Glomerular visceral epithelial cell (primary cell): Measurements from ENCODE around the gene ANKFN1.
"Not testable (repeated sequence)": the region's sequence is repeated elsewhere in the genome, so short reads cannot be mapped to it uniquely, and the experiment has no call there.

Experiments
- DNase-seq: peaks from one replicate; pipeline ENCODE4 v3.0.0-alpha.2; 2016; ENCODE audit errors: extremely low spot score

The ANKFN1 gene

GRCh38 chr17:56182081-56182480 lies 28.8 kb downstream of the ANKFN1 start:
- no peak for DNase-seq

GRCh38 chr17:56184650-56185049 lies 31.4 kb downstream of the ANKFN1 start:
- no peak for DNase-seq

- DNase-seq = no peak
Measured at GRCh38 chr17:56185491-56186221, 32.4 kb downstream of the ANKFN1 start.

- DNase-seq = no peak
Measured at GRCh38 chr17:56186222-56186786, 33.0 kb downstream of the ANKFN1 start.

- no peak for DNase-seq
Measured at GRCh38 chr17:56203430-56203829, 50.2 kb downstream of the ANKFN1 start.

- DNase-seq = no peak
Measured at GRCh38 chr17:56206351-56206750, 53.1 kb downstream of the ANKFN1 start.

GRCh38 chr17:56213031-56213430 lies 59.8 kb downstream of the ANKFN1 start:
- DNase-seq = no peak

GRCh38 chr17:56217921-56218320 lies 64.6 kb downstream of the ANKFN1 start:
- DNase-seq = no peak

- no peak for DNase-seq
Measured at GRCh38 chr17:56222255-56222654, 69.0 kb downstream of the ANKFN1 start.

GRCh38 chr17:56230660-56231059 lies 77.4 kb downstream of the ANKFN1 start:
- no peak for DNase-seq

- DNase-seq = no peak
Measured at GRCh38 chr17:56231252-56231651, 78.0 kb downstream of the ANKFN1 start.

- DNase-seq = no peak
Measured at GRCh38 chr17:56231693-56232092, 78.4 kb downstream of the ANKFN1 start.

- no peak for DNase-seq
Measured at GRCh38 chr17:56244268-56244890, 91.1 kb downstream of the ANKFN1 start.

GRCh38 chr17:56247816-56248215 lies 94.5 kb downstream of the ANKFN1 start:
- no peak for DNase-seq

- DNase-seq = no peak
Measured at GRCh38 chr17:56257075-56257474, 103.8 kb downstream of the ANKFN1 start.

- no peak for DNase-seq
Measured at GRCh38 chr17:56260376-56261002, 107.2 kb downstream of the ANKFN1 start.

- DNase-seq = no peak
Measured at GRCh38 chr17:56262803-56263202, 109.5 kb downstream of the ANKFN1 start.

- DNase-seq = no peak
Measured at GRCh38 chr17:56269556-56270389, 116.5 kb downstream of the ANKFN1 start.

GRCh38 chr17:56274491-56274890 lies 121.2 kb downstream of the ANKFN1 start:
- DNase-seq = no peak

- no peak for DNase-seq
Measured at GRCh38 chr17:56284482-56284881, 131.2 kb downstream of the ANKFN1 start.

- DNase-seq = not testable (repeated sequence)
Measured at GRCh38 chr17:56288786-56289185, 135.5 kb downstream of the ANKFN1 start.

- no peak for DNase-seq
Measured at GRCh38 chr17:56289321-56289720, 136.0 kb downstream of the ANKFN1 start.
